Right ventricle myocardium superior (tissue), 1 donor: Measurements from ENCODE around the gene TMEM151B. TPM values are rescaled to one million over a fixed set of nuclear protein-coding genes. Genes with fewer than 3 reads are reported as not detected.
A peak's percentile ranks its signal among the peaks of the same experiment; 100 is the strongest.
"Not testable (repeated sequence)": the region's sequence is repeated elsewhere in the genome, so short reads cannot be mapped to it uniquely, and the experiment has no call there.

ENCODE experiments used
- ATAC-seq: fragments of 200-7000 bp; cut with Tn5 transposase; one replicate; pipeline ENCODE4 v1.9.1; 2020; ENCODE audit warnings: mild to moderate bottlenecking; ENCODE audit not compliant: poor library complexity
- DNase-seq: peaks from one replicate; pipeline ENCODE4 v3.0.0-alpha.2; 2020
- intact Hi-C: fragments of 100-400 bp; cut with DNase I; formaldehyde crosslinking; loops from one replicate; pipeline ENCODE4 v1.11.2; 2022
- total RNA-seq: library from RNA; stranded (reverse); fragmentation: NEBNext Ultra II Directional; extraction: Animal tissue kit (Norgen Biotek cat#: 25700); gene quantifications from one replicate; pipeline ENCODE4 v1.2.1, GENCODE V29; 2021
- donor health status: DM: no; HTN: yes; CAD: no; lungs with severe emphysema.

Gene TMEM151B
- total RNA-seq, 1 donor from 2014 or later, result not detected

DNA sequence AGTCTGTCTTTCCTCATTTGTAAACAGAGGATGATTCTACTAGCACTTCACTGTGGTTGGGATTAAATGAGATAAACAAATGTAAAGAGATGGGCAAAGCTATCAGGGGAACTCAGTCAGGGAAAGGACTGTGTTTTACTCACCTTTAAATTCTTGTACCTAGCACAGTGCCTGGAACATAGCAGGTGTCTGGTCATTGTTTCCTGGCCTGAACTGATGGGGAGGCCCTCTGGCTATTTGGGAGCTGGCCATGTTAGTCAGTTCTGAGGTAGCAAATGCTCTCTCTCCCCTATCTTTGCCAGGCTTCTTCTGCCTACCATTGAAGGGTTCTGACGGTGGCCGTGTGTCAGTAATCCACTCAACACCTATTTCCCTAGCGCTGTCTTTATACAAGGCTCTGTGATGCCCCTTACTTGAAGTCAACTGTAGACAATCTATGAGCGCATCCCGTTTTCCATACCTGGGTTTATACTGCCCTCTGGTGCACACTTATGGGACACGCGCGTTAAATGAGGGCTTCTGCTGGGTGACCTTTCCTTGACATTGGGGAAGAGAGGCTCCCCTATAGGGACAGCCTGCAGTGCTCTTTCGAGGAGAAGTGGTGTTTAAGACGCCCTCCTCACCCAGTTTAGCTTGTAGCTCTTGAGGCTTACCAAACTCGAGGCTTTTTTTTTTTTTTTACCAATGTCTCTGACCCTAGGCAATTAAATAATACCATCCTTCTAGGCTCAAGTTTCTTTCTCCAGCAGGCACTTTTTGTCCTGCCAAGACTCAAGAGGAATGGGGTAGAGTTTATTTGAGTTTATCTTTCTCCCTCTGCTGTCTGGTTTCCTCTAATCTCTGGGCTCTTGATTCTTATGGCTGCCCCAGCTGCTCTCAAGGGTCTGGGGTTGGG is 68.2 kb downstream of the TMEM151B start:
- ATAC-seq (peak; percentile 82), DNase-seq (peak; percentile 55)
- intact Hi-C loops, result loop anchor here (2.0 kb wide), 1 partner anchor 242 kb away; no protein-coding TSS in a partner anchor

DNA sequence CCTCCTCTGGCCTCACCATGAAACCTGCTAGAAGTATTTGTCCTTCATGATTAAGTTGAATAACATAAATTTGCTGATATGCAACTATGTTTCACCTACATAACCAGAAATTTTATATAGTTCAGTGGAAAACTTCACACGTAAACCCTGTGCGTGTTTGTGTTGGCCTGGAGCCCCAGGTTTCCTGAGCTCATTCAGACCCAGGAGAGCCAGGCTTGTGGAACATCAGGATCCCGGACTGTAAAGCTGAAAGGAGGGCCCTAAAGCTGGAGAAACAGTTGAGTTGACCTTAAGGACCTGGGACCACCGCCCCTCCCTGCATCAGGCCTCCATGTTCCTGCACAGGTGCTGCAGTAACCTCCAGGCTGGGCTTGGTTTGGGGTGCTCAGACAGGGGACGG is 69.1 kb downstream of the TMEM151B start:
- ATAC-seq (no peak), DNase-seq (no peak)
- intact Hi-C loops, result loop anchor here (2.0 kb wide), 1 partner anchor 242 kb away; no protein-coding TSS in a partner anchor

DNA sequence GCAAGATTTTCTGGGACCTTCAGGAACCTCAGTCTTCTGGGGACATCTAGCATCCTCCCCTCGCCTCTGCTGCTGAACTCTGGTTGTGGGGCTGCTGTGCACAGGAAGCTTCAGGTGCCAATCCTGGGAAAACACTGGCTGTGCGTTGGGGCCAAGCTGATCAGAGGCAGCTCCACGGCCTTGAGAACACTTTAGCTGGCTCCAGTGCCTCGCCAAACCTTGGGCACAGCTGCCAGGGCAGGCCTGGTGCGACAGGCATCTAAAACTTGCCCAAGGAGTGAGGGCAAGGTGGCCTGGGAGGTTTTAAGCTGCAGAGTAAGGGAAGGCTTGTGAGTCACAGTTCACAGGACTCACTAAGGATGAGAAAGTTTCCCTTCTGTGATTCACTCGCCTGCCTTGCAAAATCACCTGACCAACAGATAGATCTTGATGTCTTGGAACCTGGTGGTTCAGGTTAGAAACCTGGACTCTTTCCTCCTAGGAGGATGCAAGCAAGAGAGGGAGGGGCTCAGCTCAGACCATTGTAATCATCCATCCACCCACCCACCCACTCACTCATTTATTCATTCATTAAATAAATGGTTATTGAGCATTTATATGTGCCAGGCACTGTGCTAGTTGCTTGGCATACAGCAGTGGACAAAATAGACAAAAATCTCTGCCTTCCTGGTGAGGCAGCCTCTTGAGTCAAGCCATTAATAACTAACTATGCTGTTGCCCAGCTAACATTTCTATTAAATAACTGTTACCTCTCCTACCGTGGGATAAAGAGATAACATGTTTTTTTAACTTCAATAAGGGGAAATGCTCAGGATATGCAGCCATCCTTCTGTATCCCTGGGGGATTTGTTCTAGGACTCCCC is 69.7 kb downstream of the TMEM151B start:
- no peak for ATAC-seq
- intact Hi-C loops, result loop anchor here (2.0 kb wide), 1 partner anchor 243 kb away; no protein-coding TSS in a partner anchor
- no peak for DNase-seq

DNA sequence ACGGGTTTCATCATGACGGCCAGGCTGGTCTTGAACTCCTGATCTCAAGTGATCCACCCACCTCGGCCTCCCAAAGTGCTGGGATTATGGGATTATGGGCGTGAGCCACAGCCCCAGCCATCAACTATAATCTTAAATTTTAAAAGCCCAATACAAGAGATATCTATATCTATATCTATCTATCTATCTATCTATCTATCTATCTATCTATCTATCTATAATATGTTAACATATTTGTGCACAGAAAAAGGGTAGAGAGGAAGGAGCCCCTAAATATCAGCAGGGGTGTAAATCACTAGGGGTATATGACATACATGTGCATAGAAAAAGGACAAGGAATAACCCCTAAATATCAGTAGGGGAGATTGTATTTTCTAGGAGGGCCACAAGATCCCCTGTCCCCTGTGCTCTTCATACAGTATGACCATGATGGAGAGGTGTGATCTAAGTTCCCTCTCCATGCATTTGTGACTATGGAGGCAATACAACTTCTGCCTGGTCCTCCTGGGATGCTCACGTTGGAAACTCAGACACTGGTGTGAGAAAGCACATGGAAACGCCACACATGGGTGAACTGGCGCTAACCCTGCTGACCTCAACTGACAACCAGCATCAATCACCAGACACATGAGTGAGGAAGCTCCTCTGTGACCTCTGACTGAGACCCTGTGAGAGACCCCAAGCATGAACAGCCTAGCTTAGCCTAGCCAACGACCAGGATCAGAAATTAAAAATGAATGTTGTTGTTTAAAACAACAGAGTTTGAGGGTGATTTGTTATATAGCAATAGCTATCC is 71.0 kb downstream of the TMEM151B start:
- no peak for DNase-seq
- intact Hi-C loops, result no loop called here
- no peak for ATAC-seq

DNA sequence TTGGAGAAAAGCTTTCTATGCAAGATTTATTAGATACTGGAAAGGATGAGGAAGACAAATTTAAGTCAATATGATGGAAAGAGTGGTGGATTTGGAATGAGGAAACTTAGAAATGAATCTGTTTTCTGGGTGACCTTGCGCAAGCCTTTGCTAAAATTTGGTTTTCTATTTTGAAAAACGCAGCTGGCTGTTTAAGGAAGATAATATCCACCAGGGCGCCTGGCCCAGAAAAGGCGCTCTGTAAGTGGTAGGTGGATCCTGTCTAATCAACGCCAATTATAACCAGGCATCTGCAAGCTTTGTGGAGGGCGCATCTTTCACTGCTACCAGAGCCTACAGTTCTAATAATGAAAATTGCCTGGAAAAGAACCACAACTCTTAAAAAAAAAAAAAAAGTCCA is 71.8 kb downstream of the TMEM151B start:
- intact Hi-C loops, result no loop called here
- ATAC-seq, result peak; percentile 52

DNA sequence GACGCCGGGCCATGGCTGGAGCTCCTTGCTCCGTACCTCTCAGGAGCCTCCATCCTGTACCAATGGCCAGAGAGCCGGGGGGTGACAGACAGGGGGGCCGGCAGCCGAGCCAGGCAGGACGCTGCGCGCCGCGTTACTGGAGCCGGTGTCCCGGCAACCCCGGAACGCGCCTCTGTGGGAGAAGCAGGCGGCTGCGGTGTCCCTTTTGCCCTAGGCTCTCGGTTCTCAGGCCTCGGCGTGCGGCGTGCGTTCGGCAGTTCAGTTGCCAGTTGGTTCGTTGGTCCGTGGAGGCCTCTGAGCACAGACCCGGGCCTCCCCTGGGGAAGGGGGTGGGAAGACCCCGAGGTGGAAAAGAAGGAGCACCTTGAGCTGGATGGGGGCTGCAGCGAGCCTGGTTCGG is 72.2 kb downstream of the TMEM151B start, which contains the start of gene SPATS1:
SPATS1 (plus strand) TSS at position 162 of the 400 bp plus-strand sequence. CDS start 446 bp downstream, outside the sequence.
- intact Hi-C loops, result no loop called here
- DNase-seq (peak; percentile 54), ATAC-seq (peak; percentile 61)

More for the DNA sequence above, 71.8 kb downstream of the TMEM151B start:
- peak; percentile 43 for DNase-seq

DNA sequence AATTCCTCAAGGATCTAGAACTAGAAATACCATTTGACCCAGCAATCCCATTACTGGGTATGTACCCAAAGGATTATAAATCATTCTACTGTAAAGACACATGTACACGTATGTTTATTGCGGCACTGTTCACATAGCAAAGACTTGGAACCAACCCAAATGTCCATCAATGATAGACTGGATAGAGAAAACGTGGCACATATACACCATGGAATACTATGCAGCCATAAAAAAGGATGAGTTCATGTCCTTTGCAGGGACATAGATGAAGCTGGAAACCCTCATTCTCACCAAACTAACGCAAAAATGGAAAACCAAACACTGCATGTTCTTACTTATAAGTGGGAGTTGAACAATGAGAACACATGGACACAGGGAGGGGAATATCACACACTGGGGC is 76.6 kb downstream of the TMEM151B start:
- ATAC-seq, DNase-seq, intact Hi-C loops: not testable (repeated sequence)

DNA sequence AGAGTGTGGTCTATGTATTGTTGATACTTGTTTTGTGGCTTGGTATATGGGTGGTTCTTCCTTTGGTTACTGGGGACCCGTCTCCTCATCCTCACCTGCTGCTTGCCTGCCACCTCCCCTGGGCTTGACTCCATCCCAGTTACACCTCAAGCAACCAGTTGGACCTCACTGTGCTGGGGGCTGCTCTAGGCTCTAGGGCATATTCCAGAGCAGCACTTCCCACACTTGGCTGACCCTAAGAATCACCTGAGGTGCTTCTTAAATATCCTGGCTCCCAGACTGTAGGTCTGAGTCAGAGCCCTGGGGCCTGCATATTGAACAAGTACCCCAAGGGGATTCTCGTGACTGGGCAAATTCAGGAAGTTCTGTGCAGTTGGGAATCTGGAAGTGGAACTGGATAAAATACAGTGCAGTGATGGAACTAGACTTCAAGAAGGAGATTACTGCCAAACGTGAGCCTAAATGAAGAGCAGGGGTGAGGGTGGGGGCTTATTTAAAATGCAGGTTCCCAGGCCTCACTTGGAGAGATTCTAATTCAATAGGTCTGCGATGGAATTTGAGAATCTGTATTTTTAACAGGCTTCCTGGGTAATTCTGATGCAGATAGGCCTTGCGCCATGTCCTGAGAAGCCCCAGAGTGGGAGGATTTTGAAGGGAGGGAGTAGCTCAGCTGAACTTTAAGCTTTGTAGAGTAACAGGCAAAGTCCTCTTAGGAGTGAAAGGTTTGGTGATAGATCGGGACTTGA is 79.8 kb downstream of the TMEM151B start:
- no peak for DNase-seq
- intact Hi-C loops, result no loop called here

DNA sequence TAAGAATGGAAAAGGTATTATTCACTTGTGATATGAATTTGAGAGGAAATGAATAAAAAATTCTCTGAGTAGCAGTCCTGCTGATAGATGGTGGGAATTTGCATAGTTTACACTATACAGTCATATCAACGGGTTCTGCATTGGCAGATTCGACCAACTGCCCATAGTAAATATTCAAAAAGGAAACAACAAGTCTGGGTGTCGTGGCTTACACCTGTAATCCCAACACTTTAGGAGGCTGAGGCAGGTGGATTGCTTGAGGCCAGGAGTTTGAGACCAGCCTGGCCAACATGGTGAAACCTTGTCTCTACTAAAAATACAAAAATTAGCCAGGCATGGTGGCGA is 80.4 kb downstream of the TMEM151B start:
- intact Hi-C loops, ATAC-seq, DNase-seq: not testable (repeated sequence)

More for the DNA sequence above, 79.8 kb downstream of the TMEM151B start:
- no peak for ATAC-seq

DNA sequence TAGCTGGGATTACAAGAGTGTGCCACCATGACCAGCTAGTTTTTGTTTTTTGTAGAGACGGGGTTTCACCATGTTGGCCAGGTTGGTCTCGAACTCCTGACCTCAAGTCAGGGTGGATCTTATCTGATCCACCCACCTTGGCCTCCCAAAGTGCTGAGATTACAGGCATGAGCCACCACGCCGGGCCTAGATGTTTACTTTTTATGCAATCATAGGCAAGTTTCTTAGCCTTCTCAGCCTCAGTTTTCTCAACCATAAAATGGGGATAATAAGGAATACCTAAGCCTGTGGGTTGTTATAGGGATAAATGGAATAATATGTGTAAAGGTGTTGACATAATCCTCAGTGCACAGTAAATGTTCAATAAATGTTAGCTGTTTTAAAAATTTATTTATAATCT is 82.0 kb downstream of the TMEM151B start:
- DNase-seq (no peak), ATAC-seq (no peak)
- intact Hi-C loops, result no loop called here

DNA sequence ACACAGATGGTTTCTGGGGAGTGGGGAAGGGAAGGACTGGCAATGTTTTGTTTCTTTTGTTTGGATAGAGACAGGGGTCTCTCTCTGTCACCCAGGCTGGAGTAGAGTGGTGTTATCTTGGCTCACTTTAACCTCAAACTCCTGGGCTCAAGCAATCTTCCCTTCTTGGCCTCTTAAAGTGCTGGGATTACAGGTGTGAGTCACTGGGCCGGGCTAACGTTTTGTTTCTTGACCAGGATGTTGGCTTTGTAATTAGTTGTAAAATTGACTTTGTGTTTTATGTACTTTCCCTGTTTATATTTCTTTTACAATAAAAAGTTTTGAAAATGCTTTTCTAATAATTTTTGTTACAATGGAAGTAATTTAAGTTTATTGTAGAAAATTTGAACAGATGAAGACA is 83.1 kb downstream of the TMEM151B start:
- intact Hi-C loops, result no loop called here
- DNase-seq (no peak), ATAC-seq (no peak)

DNA sequence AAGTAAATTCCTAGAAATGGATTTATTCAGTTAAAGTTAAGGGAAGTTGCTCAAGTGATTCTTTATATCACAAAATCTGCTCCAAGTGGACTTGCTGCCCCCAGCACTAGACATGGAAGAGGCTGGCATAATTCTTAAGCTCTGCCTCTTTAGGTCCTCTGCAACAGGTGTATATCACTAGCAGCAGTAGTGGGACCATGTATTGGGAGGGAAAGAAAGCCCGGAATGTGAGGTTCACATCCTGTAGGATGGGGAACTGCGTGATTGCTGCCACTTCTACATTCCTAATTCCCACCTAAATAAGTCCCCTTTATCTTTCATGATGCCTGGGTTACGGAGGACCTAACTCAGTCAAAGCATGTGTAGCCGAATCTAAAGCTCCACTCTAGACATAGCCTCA is 85.4 kb downstream of the TMEM151B start:
- intact Hi-C loops, result no loop called here

DNA sequence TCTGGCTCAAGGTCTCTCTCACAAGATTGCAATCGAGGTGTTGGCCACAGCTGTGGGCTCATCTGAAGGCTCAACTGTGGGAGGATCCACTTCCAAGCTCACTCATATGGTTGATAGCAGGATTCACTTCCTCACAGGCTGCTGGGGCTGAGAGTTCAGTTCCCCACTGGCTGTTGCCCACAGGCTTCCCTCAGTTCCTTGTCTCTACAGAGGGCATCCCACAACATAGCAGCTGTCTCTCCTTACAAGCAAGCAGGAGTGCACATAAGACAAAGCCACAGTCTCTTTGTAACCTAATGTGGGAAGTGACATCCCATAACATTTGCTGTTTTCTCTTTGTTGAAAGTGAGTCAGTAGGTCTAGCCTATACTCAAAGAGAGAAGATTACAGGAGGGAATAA is 86.2 kb downstream of the TMEM151B start:
- ATAC-seq (no peak), DNase-seq (no peak)
- intact Hi-C loops, result no loop called here

More for the DNA sequence above, 85.4 kb downstream of the TMEM151B start:
- DNase-seq (no peak), ATAC-seq (no peak)

Other genes starting within 250 kb of the TMEM151B start
- gene MRPL14, start 143.0 kb upstream of the TMEM151B start, total RNA-seq, result 41.0 TPM
- 46.3 TPM for gene TMEM63B, start 142.9 kb upstream of the TMEM151B start, total RNA-seq
- gene CAPN11, start 111.6 kb upstream of the TMEM151B start, total RNA-seq, result 0.43 TPM
- gene MYMX, start 53.5 kb upstream of the TMEM151B start, total RNA-seq, result 0.56 TPM
- gene SLC29A1, start 46.9 kb upstream of the TMEM151B start, total RNA-seq, result 181 TPM
- gene HSP90AB1, start 23.3 kb upstream of the TMEM151B start, total RNA-seq, result 853 TPM
- gene SLC35B2, start 12.9 kb upstream of the TMEM151B start, total RNA-seq, result 19.4 TPM
- gene NFKBIE, start 4.9 kb upstream of the TMEM151B start, total RNA-seq, result 3.7 TPM
- 10.7 TPM for gene AARS2, start 42.9 kb downstream of the TMEM151B start, total RNA-seq
- not detected for gene SPATS1, start 72.2 kb downstream of the TMEM151B start, total RNA-seq
- 16.5 TPM for gene CDC5L, start 117.3 kb downstream of the TMEM151B start, total RNA-seq